ENCODE results near the gene LIM2. TPM values are rescaled to one million over a fixed set of nuclear protein-coding genes. Genes with fewer than 3 reads are reported as not detected.

The LIM2 gene
- total and polyA plus RNA-seq, 9 of the 15 experiments (the other 6 are each of a cell fraction or from before 2014, with no cell fraction given) = 0.07 to 0.45 (median 0.18) TPM; not detected in 4

DNA sequence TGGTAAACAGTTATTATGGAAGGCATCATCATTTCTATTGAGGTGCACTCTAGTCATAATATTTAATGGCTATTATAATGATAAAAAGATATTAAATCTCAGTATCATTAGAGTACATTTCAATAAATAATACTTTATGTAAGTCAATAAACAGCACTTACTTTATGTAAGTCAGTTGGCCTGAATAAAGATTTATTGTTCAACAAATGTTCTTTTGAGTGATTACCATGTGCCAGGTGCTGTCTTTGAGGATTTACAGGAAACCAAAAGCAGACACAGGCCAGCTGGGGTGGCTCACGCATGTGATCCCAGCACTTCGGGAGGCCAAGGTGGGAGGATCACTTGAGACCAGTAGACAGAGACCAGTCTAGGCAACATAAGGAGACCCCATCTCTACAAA, 10.4 kb downstream of the LIM2 start:
- Histone ChIP-seq H3K27me3 (ENCODE audit: control insufficient read depth in 2 of 2, insufficient read depth in 2 of 2, low read length in 2 of 2) (no peaks in the 10 kb centered on the region), H3K79me2 (ENCODE audit: control insufficient read depth, insufficient read depth, low read length) (no peaks in the 10 kb centered on the region), H3K4me1 (replicated peaks in 1 of 2; ENCODE audit: control insufficient read depth in 2 of 2, insufficient read depth in 2 of 2, low read length in 2 of 2) (peaks cover 19 to 22% of the 10 kb centered on the region in 2 experiments), H2AFZ (ENCODE audit: low read depth, low read length) (no peak overlapping the region), H4K20me1 (replicated peaks; ENCODE audit: control insufficient read depth, insufficient read depth, low read length) (no peaks in the 10 kb centered on the region), H3K4me2 (ENCODE audit: insufficient read depth, low read length) (no peak overlapping the region), H3K27ac (ENCODE audit: extremely low read depth, low read depth, low read length) (no peak overlapping the region), H3K36me3 (ENCODE audit: control insufficient read depth, insufficient read depth, low read length) (no peaks in the 10 kb centered on the region), H3K9ac (ENCODE audit: insufficient read depth in 1 of 2, low read depth in 2 of 2, low read length in 2 of 2) (no peak overlapping the region), H3K9me1 (ENCODE audit: control insufficient read depth, insufficient read depth, low read length) (no peaks in the 10 kb centered on the region), H3K9me3 (replicated peaks; ENCODE audit: control insufficient read depth, insufficient read depth, low read depth, low read length) (0 out of 2 replicates have a peak, but pooled peaks cover 4% of the 10 kb centered on the region), H3K4me3 (no peak overlapping the region)
- TF ChIP-seq ZSCAN29 (IDR thresholded peaks at IDR 0.05) (no peak), ZBTB40 (IDR thresholded peaks at IDR 0.05) (peak; percentile 78), ZBTB40 (CRISPR knock-in tag; IDR thresholded peaks at IDR 0.05) (peak; percentile 58)
- ChIA-PET CTCF (ENCODE audit: low intra/inter-chr PET ratio) (no interaction called here), POLR2A (interaction anchor here (1.2 to 2.1 kb wide), 3 partner anchors 9 to 18 kb away, joined by 3 to 9 read pairs (median 3); partner anchors contain the start of gene C19orf84)
- intact Hi-C loops (cut with micrococcal nuclease) = no loop called here
- FAIRE-seq (no peak), ATAC-seq (no peak), DNase-seq (ENCODE audit: extremely low read depth in 1 of 4, low spot score in 3 of 4) (no peak)
- in situ Hi-C loops (cut with MboI) = no loop called here
- 87% methylated on average over 2 of the region's 2 CpGs for WGBS (ENCODE audit: insufficient coverage, low coverage, missing lambda C conversion rate)
- BruUV-seq (replicated peaks) = no TSS peak
